H1 (cell line): Measurements from ENCODE around the gene SMAD6. TPM values are rescaled to one million over a fixed set of nuclear protein-coding genes. Genes with fewer than 3 reads are reported as not detected.

Experiments used
- CTCF ChIA-PET: fragments of 300-600 bp; sonication (Branson Sonifier 250); formaldehyde crosslinking; loops from one replicate; lab custom pipeline; 2021; ENCODE audit not compliant: partially characterized antibody; lab: Charles Lee
- POLR2A ChIA-PET: fragments of 300-600 bp; sonication (Branson Sonifier 250); formaldehyde crosslinking; loops from one replicate; lab custom pipeline; 2021; ENCODE audit warnings: inconsistent platforms; ENCODE audit not compliant: partially characterized antibody; lab: Charles Lee
- DNase-seq, 2 experiments: peaks; one replicate each; pipeline versions ENCODE4 v3.0.0 to v3.0.0-alpha.2; 2010 to 2022; ENCODE audit warnings: low spot score in 2 of 2, low read depth in 1 of 2, mixed read lengths in 1 of 2
- FAIRE-seq: peaks from 2 replicates; lab custom pipeline; 2011; peaks lifted over from hg19 to GRCh38; lab: Jason Lieb, UNC
- H2AFZ ChIP-seq: 2 replicates; pipeline ENCODE4 v1.8.1; 2012; ENCODE audit warnings: low read length, inconsistent platforms
- H2AK5ac ChIP-seq: 2 replicates; pipeline ENCODE4 v1.6.1; 2013; ENCODE audit warnings: low read depth, low read length
- H2BK120ac ChIP-seq: replicated peaks from 2 replicates; pipeline ENCODE3; 2013; ENCODE audit warnings: low read depth, low read length, inconsistent platforms
- H2BK12ac ChIP-seq: 2 replicates; pipeline ENCODE4 v1.6.1; 2013; ENCODE audit warnings: low read depth, low read length
- H2BK15ac ChIP-seq: 2 replicates; pipeline ENCODE4 v1.6.1; 2013; ENCODE audit warnings: low read length
- H2BK20ac ChIP-seq: 2 replicates; pipeline ENCODE4 v1.6.1; 2013; ENCODE audit warnings: low read length
- H2BK5ac ChIP-seq: 2 replicates; pipeline ENCODE4 v1.6.1; 2013; ENCODE audit warnings: low read depth, low read length
- H3K14ac ChIP-seq: 2 replicates; pipeline ENCODE4 v1.6.1; 2013; ENCODE audit warnings: inconsistent platforms; ENCODE audit not compliant: insufficient read length
- H3K18ac ChIP-seq: 2 replicates; pipeline ENCODE4 v1.6.1; 2013; ENCODE audit warnings: low read length; ENCODE audit errors: extremely low read depth
- H3K23ac ChIP-seq: 2 replicates; pipeline ENCODE4 v1.6.1; 2013; ENCODE audit warnings: inconsistent platforms; ENCODE audit not compliant: insufficient read length
- H3K23me2 ChIP-seq: 2 replicates; pipeline ENCODE4 v1.6.1; 2013; ENCODE audit warnings: low read depth, low read length
- H3K27ac ChIP-seq: 2 replicates; pipeline ENCODE4 v1.6.1; 2011; ENCODE audit warnings: low read depth, low read length, inconsistent platforms
- H3K27me3 ChIP-seq, 4 experiments: replicated peaks in 1 of 4; 1 replicate in 1 of 4; 2 replicates in 3 of 4; pipeline versions ENCODE4 v1.6.1 to v1.8.1; 2011 to 2013; ENCODE audit warnings: low read length in 3 of 4, mild to moderate bottlenecking in 3 of 4, inconsistent platforms in 2 of 4, mixed read lengths in 2 of 4, moderate library complexity in 1 of 4; ENCODE audit not compliant: control insufficient read depth in 3 of 4, insufficient read depth in 3 of 4; ENCODE audit errors: extremely low read depth in 1 of 4
- H3K36me3 ChIP-seq, 4 experiments: 2 replicates each; pipeline versions ENCODE4 v1.6.1 to v1.8.1; 2011 to 2013; ENCODE audit warnings: mild to moderate bottlenecking in 4 of 4, low read length in 3 of 4, moderate library complexity in 2 of 4, control low read depth in 1 of 4, inconsistent platforms in 1 of 4; ENCODE audit not compliant: insufficient read depth in 4 of 4, control insufficient read depth in 2 of 4
- H3K4ac ChIP-seq: replicated peaks from 2 replicates; pipeline ENCODE3; 2013; ENCODE audit warnings: low read length, low read depth, mixed read lengths, inconsistent platforms; ENCODE audit not compliant: insufficient read length
- H3K4me1 ChIP-seq, 4 experiments: replicated peaks in 1 of 4; 1 replicate in 1 of 4; 2 replicates in 3 of 4; pipeline versions ENCODE4 v1.6.1 to v1.8.1; 2011 to 2013; ENCODE audit warnings: low read length in 3 of 4, inconsistent platforms in 2 of 4, mixed read lengths in 1 of 4; ENCODE audit not compliant: insufficient read depth in 4 of 4, control insufficient read depth in 3 of 4
- H3K4me2 ChIP-seq, 2 experiments: 2 replicates each; pipeline versions ENCODE4 v1.6.1 to v1.8.1; 2011 to 2013; ENCODE audit warnings: low read depth in 2 of 2, low read length in 2 of 2, control low read depth in 1 of 2, inconsistent platforms in 1 of 2, mild to moderate bottlenecking in 1 of 2; ENCODE audit not compliant: insufficient read depth in 1 of 2
- H3K4me3 ChIP-seq, 4 experiments: fragments of 200-600, 300-600 bp in 1 of 4; sonication (generic), shearing (Covaris generic), sonication (Bioruptor Twin) in 1 of 4; 2 replicates each; pipeline versions ENCODE4 v1.5.1 to v1.8.1; 2011 to 2016; ENCODE audit warnings: low read length in 4 of 4, low read depth in 3 of 4, control low read depth in 2 of 4, inconsistent platforms in 2 of 4, mild to moderate bottlenecking in 2 of 4, mixed read lengths in 1 of 4, moderate library complexity in 1 of 4; ENCODE audit not compliant: insufficient read depth in 2 of 4; ENCODE audit errors: extremely low read depth in 1 of 4
- H3K56ac ChIP-seq: replicated peaks from 2 replicates; pipeline ENCODE3; 2013; ENCODE audit warnings: low read depth, mild to moderate bottlenecking, mixed read lengths, low read length, inconsistent platforms; ENCODE audit not compliant: insufficient read length
- H3K79me1 ChIP-seq: 2 replicates; pipeline ENCODE4 v1.6.1; 2013; ENCODE audit warnings: low read depth, low read length, control low read depth
- H3K79me2 ChIP-seq, 2 experiments: 2 replicates each; pipeline versions ENCODE4 v1.6.1 to v1.8.1; 2012 to 2013; ENCODE audit warnings: low read length in 2 of 2, mild to moderate bottlenecking in 2 of 2, inconsistent platforms in 1 of 2; ENCODE audit not compliant: insufficient read depth in 2 of 2, control insufficient read depth in 1 of 2
- H3K9ac ChIP-seq, 4 experiments: replicated peaks in 1 of 4; 1 replicate in 1 of 4; 2 replicates in 3 of 4; pipeline versions ENCODE4 v1.6.1 to v1.8.1; 2011 to 2013; ENCODE audit warnings: low read depth in 3 of 4, low read length in 3 of 4, control low read depth in 2 of 4, mild to moderate bottlenecking in 2 of 4, moderate library complexity in 2 of 4, inconsistent platforms in 1 of 4; ENCODE audit errors: extremely low read depth in 1 of 4
- H3K9me3 ChIP-seq, 2 experiments: 2 replicates each; pipeline versions ENCODE4 v1.6.1 to v1.8.1; 2012 to 2013; ENCODE audit warnings: mild to moderate bottlenecking in 2 of 2, moderate library complexity in 2 of 2, control low read depth in 1 of 2, inconsistent platforms in 1 of 2, low read depth in 1 of 2, low read length in 1 of 2, mixed read lengths in 1 of 2; ENCODE audit not compliant: insufficient read depth in 2 of 2
- H4K20me1 ChIP-seq, 2 experiments: replicated peaks in 1 of 2; 2 replicates each; pipeline versions ENCODE3 to v1.8.1; 2011 to 2013; ENCODE audit warnings: inconsistent platforms in 2 of 2, low read length in 2 of 2, mild to moderate bottlenecking in 1 of 2; ENCODE audit not compliant: insufficient read depth in 2 of 2, control insufficient read depth in 1 of 2
- H4K5ac ChIP-seq: 2 replicates; pipeline ENCODE4 v1.6.1; 2013; ENCODE audit warnings: low read length, low read depth, mixed read lengths, inconsistent platforms; ENCODE audit not compliant: insufficient read length
- H4K8ac ChIP-seq: 2 replicates; pipeline ENCODE4 v1.8.0; 2013; ENCODE audit warnings: mild to moderate bottlenecking, moderate library complexity, low read length, inconsistent platforms; ENCODE audit not compliant: insufficient read depth; ENCODE audit errors: extremely low read depth
- H4K91ac ChIP-seq: replicated peaks from 2 replicates; pipeline ENCODE3; 2013; ENCODE audit warnings: low read length, mixed read lengths, inconsistent platforms; ENCODE audit not compliant: insufficient read length
- TCF12 ChIP-seq: IDR thresholded peaks from 2 replicates; pipeline ENCODE4 v1.6.1; 2011; ENCODE audit warnings: low read depth, mild to moderate bottlenecking, low read length
- WGBS, 2 experiments: shearing (Covaris generic) in 1 of 2; methylation state at CpG; one replicate each; pipeline versions ENCODE4 v1.1.6 to v1.1.7; 2013 to 2015; ENCODE audit warnings: low lambda C conversion rate in 2 of 2, mixed read lengths in 2 of 2, inconsistent platforms in 1 of 2, low coverage in 1 of 2, missing lambda C conversion rate in 1 of 2; ENCODE audit not compliant: insufficient replicate concordance in 2 of 2, insufficient coverage in 1 of 2, insufficient read length in 1 of 2; ENCODE audit errors: extremely low coverage in 1 of 2, missing lambda C conversion rate in 1 of 2; 5-methylcytosine and 5-hydroxymethylcytosine counted together
- polyA plus RNA-seq, 7 experiments: library from polyadenylated mRNA; depleted of rRNA in 3 of 7; stranded (reverse) in 5 of 7; unstranded in 2 of 7; fragments of >200 nt in 5 of 7; fragments of 200-250 nt in 2 of 7; gene quantifications; 1 replicate in 5 of 7; 2 replicates in 1 of 7; 4 replicates in 1 of 7; pipeline versions ENCODE4 v1.2.1 to v1.2.3, GENCODE V29; 2011 to 2013; ENCODE audit warnings: missing spikeins in 2 of 7, mixed read lengths in 2 of 7
- total RNA-seq: library from RNA; stranded (reverse); fragmentation: NEBNext Ultra II Directional; extraction: Animal tissue kit (Norgen Biotek cat#: 25700); gene quantifications from 2 replicates; pipeline ENCODE4 v1.2.1, GENCODE V29; 2021

SMAD6 gene
- total and polyA plus RNA-seq, 2 of the 8 experiments (the other 6 are each of a cell fraction or from before 2014, with no cell fraction given), result 1.8 to 7.0 TPM

DNA sequence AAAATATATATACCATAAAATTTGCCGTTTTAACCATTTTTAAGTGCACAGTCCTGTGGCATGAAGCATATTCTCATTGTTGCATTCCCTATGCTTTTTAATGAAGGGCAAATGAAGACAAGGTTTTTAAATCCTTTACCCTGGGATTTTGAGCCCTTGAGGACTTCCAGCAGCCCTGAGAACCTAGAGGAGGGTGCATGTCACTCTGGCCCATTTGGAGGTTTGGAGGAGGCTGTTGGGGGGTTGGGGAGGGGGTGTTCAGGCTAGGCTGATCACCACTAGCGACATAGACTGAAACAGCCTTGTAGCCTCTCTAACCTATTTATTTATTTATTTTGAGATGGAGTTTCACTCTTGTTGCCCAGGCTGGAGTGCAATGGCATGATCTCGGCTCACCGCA lies 86.0 kb downstream of the SMAD6 start:
- Histone ChIP-seq H2BK20ac (no peak overlapping the region), H2BK120ac (no peak overlapping the region), H3K56ac (no peak overlapping the region), H4K91ac (no peak overlapping the region), H2BK5ac (no peak overlapping the region), H2BK12ac (no peak overlapping the region), H3K27ac (no peak overlapping the region), H3K9ac (no peak overlapping the region), H3K14ac (no peak overlapping the region), H3K4me2 (no peak overlapping the region), H3K27me3 (no peaks in the 10 kb centered on the region; a peak in 1 of 7 replicates), H3K4ac (no peak overlapping the region), H2AK5ac (no peak overlapping the region), H4K8ac (no peak overlapping the region), H3K23me2 (no peaks in the 10 kb centered on the region), H3K79me2 (no peaks in the 10 kb centered on the region), H3K4me1 (no peaks in the 10 kb centered on the region), H3K23ac (no peak overlapping the region), H3K18ac (no peak overlapping the region), H3K4me3 (no peak overlapping the region), H4K5ac (no peak overlapping the region), H3K36me3 (no peaks in the 10 kb centered on the region), H4K20me1 (no peaks in the 10 kb centered on the region), H3K79me1 (no peaks in the 10 kb centered on the region), H2BK15ac (no peak overlapping the region), H3K9me3 (no peaks in the 10 kb centered on the region), H2AFZ (no peak overlapping the region)
- FAIRE-seq, result no peak
- TF ChIP-seq TCF12, result no peak
- POLR2A ChIA-PET, result no interaction called here
- 88% methylated on average over 4 of the region's 4 CpGs; no CpG with 5 or more reads in 1 of the 2 experiments for WGBS, 2 experiments
- DNase-seq, result no peak
- CTCF ChIA-PET, result interaction anchor here (1.3 to 17.8 kb wide), 7 partner anchors 9 to 83 kb away, joined by 3 to 201 read pairs (median 5); no protein-coding TSS in a partner anchor
